Measurements from ENCODE around the gene TBX21.
"Not testable (repeated sequence)": the region's sequence is repeated elsewhere in the genome, so short reads cannot be mapped to it uniquely, and the experiment has no call there.

The TBX21 gene

DNA sequence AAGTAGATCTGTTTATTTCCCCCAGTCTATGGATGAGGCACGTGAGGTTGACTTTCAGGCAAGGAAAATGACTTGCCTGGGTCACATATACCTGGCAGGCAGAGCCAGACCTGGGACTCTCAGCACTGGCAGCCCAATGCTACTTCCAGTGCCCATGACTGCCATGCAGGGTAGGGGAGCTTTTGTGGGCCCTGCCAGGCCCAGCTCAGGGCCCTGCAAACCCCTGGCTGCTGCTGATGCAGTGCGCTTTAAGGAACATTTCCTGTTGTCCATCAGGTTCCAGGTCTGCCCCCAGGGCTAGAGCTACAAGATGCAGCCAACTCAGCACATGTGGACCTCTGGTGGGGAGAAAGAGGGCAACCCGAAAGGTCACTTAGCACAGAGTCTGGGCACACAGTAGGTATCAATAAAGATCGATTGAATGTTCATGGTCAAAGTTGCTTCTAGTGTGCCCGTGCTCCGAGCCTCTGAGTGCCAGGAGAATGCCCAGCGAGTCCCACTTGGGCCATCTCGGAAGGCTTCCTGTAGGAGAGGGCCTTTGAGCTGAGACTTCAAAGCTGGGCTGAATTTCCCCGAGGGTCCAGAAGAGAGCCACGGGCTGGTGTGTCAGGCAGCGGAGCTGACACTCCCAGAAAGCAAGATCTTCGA, 513 bp upstream of the TBX21 start:
- DNase-seq (ENCODE audit: low read depth in 2 of 2): no peak

DNA sequence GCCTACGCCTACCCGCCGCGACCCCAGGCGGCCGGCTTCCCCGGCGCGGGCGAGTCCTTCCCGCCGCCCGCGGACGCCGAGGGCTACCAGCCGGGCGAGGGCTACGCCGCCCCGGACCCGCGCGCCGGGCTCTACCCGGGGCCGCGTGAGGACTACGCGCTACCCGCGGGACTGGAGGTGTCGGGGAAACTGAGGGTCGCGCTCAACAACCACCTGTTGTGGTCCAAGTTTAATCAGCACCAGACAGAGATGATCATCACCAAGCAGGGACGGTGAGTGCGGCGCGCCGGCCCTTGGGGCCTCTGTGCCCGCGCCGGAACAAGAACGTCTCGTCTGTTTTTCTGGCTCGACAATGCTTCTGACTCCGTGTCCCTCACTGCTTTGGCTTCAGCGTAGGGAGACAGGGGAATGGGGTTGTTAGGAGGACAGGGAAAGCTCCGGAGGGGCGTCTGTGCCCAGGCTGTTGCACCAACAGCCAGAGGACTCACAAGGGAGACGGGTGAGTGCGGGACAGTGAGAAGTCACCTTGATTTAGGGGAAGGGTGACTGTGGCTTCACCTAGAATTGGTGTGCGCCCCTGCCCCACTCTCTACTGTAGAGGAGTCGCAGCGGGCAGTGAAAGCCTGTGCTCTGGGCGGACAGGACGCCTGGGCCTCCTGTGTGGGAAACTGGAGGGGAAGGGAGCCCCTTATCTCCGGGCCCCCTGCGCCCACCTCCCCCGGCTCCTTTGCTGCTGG, 806 bp downstream of the TBX21 start:
- no peak for DNase-seq (ENCODE audit: low read depth in 2 of 2)

DNA sequence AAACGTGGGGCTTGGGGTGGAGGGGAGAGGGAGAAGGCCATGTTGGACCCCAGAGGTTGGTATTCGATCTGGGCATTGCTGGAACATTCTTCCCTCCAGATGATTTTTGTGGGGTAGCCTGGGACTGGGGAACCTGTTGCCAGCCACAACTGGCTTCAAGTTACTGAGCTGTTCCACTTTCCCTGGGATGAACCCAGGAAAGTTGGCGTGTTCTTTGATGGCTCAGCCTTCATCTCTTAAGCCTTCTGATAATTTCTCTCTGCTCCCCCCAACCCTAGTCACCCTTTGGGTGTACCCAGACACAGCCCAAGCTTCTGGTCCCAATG, 2.1 kb downstream of the TBX21 start:
- DNase-seq (ENCODE audit: low read depth in 2 of 2): no peak

DNA sequence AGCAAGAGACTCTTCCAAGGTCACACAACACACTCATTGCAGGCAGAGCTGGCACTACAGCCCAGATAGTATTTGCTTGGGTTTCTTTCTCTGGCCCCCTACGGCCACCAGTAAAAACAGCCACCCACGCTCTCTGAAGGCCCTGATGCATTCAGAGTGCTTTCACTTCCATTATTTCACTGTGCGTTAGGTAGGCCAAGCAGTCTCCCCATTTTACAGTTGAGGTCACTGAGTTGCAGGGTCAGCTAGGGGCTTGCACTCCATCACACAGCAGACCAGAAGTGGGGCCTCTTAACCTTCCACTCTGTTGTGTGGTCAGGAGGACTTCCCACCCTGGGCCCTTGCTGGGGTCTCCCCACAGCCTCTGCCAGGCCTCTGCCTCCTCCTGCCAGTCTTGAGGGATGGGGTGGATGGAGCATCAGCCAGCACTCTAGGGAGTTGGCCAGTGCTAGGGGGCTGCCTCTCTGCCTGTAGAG, 2.5 kb downstream of the TBX21 start:
- DNase-seq (ENCODE audit: low read depth in 2 of 2): no peak

DNA sequence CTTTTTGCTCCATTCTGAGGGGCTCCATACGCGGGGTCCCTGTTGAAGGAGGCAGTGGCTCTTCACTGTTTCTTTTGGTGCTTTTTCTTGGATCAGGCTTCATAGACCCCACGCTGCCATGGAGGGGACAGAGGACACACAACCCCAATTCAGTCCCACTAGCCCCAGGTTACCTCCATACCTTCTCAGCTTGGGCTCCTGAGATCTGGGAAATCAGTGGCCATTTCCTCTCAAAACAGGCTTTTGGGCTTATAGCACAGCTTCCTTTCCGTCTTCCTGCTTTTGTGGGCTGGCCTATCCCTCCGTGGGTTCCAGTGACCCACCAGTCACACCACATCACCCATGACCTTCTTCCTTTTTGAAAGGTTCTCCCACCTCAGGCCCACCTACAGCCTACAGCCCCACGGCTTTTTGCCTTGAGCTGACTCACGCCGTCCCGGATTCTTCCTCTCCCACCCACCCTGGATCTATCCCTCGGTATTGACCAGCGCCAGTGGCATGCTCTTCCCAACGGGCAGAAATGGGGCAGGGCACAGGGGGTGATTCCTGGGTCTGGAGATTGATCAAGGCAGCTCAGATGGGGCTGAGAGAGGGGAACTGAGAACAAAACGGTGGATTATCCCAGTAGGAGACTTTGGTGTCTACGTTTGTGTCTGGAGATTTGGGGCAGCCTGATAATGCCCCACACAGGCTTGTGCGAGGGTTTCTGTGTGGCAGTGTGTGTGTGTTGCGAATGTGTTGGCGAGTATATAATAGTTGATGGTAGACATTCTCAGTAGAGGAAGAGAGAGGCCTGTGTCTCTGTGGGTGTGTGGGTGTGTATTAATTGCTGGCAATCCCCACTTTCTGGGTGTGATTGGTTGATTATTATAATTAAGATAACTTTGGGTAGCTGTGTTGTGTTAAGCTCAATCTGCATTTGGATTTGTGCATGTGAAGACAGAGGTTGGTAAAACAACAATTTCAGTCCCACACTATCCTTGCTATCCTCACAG, 3.8 kb downstream of the TBX21 start:
- no peak for DNase-seq (ENCODE audit: low read depth in 2 of 2)

DNA sequence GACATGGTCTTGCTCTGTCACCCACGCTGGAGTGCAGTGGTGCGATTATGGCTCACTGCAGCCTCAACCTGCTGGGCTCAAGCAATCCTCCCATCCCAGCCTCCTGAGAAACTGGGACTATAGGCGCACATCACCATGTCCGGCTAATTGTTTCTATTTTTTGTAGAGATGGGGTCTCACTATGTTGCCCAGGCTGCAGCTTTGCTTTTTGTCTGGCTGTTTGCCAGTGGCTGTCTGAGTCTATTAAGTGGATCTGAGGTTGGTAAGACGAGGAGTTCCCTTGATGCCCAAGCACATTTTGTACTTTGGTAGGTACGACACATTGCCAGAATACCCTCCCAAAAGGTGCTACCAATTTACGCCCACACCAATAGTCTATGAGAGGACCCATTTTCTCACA, 5.1 kb downstream of the TBX21 start:
- no peak for DNase-seq (ENCODE audit: low read depth in 2 of 2)

DNA sequence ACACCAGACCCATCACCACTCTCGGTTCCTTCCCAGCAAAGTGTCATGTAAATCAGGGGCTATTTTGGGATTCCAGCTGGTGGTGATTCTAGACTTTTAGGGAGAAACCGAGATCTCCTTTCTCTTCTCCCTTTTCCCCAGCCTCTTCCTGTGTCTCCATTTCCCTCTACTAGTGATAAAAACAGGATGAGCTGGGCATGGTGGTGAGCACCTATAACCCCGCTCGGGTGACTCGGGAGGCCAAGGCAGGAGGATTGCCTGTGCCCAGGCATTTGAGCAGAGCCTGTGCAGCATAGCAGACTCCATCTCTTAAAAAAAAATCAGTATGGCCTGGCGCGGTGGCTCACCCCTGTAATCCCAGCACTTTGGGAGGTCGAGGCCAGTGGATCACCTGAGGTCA, 6.1 kb downstream of the TBX21 start:
- no peak for DNase-seq (ENCODE audit: low read depth in 2 of 2)

DNA sequence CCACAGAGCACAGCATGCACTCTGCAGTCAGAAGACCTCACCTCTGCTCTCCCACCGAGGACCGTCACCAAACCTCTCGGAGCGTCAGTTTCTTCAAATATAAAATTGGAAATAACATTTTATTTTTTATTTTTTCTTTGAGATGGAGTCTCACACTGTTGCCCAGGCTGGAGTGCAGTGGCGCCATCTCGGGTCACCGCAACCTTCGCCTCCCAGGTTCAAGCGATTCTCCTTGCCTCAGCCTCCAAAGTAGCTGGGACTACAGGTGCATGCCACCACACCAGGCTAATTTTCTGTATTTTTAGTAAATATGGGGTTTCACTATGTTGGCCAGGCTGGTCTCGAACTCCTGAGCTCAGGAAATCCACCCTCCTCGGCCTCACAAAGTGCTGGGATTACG, 6.9 kb downstream of the TBX21 start:
- not testable (repeated sequence) for DNase-seq (ENCODE audit: low read depth in 2 of 2)

DNA sequence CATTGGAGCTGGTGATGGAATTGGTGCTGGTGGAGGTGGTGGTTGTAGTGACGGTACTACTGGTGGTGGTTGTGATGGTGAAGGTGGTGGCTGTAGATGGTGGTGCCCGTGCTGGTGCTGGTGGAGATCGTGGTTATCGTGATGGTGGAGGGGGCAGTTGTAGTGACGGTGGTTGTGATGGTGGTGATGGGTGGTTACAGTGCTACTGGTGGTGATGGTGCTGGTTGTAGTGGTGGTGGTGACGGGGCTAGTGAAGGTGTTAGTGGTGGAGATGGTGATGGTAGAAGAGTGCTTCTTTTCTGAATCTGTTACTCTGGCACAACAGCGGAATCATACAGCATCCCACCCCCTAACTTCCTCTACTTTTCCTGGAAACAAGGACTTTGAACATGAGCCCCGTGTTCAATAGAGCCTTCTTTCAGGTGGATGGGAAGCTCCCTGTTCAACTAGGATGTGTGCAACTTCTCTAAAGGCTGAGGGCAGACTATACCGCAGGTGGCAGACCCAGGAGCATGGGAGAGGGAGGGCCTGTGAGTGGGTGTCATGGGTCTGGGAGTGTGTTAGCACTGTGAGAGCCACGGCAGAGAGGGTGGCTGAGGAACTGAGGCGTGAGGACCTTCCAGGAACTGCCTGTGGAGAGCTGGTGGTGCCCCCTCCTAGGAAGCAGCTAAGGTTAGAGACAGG, 8.2 kb downstream of the TBX21 start:
- DNase-seq (ENCODE audit: low read depth in 2 of 2): no peak

DNA sequence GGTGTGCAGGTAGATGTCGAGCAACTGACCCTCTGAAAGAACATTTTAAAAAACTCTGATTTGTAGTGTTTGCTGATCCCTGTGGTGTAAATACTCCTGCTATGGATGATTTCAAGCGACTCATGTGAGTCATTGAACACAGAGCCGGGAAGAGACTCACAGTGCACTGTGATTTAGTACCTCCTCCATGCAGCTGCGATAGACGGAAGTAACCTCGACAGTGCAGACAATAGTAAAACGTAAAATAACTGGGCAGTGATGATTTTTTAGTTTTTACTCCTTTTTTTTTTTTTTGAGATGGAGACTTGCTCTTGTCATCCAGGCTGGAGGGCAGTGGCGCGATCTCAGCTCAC, 8.7 kb downstream of the TBX21 start:
- DNase-seq (ENCODE audit: low read depth in 2 of 2): no peak

DNA sequence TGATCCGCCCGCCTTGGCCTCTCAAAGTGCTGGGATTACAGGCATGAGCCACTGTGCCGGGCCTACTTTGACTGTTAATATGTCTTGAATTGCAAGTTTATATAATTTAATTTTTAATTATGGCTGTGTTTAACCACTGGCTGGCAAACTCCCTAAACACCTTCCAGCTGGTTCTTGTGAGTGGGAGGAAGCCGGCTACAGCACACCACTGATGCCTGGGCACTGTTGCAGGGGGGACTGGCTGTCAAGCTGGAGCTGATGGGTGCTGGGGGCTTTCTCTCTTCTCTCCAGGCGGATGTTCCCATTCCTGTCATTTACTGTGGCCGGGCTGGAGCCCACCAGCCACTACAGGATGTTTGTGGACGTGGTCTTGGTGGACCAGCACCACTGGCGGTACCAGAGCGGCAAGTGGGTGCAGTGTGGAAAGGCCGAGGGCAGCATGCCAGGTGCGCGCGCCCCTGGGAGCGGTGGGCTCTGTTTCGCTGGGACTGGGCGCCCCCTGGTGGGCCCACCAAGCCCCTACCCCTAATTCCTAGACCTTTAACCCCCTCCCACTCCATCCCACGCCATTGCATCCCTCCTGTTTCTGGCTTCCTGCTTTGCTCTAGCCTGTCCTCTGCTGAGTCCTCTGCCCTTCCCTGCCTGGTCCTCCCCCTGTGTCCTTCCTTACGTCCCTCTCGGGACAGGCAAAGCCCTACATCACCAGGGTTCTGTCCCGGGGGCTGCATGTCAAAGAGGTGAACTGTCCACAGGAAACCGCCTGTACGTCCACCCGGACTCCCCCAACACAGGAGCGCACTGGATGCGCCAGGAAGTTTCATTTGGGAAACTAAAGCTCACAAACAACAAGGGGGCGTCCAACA, 9.5 kb downstream of the TBX21 start:
- DNase-seq (ENCODE audit: low read depth in 2 of 2): no peak

DNA sequence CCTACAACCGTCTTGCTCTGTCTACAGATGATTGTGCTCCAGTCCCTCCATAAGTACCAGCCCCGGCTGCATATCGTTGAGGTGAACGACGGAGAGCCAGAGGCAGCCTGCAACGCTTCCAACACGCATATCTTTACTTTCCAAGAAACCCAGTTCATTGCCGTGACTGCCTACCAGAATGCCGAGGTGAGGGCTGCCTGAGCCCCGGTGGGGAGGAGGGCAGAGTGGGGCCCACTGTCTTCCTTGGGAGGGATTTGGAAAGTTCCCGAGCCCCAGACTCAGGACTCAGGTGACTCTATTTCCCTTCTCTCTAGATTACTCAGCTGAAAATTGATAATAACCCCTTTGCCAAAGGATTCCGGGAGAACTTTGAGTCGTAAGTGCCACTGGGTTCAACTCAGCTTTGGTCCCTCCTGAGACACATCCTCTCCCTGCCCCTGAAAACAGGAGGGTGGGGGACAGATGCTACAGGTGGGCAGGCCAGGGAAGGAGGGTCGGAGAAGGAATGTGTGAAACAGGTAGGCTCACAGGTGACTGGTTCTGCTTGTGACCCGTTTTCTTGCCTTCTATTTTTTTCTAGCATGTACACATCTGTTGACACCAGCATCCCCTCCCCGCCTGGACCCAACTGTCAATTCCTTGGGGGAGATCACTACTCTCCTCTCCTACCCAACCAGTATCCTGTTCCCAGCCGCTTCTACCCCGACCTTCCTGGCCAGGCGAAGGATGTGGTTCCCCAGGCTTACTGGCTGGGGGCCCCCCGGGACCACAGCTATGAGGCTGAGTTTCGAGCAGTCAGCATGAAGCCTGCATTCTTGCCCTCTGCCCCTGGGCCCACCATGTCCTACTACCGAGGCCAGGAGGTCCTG, 11.4 kb downstream of the TBX21 start:
- DNase-seq (ENCODE audit: low read depth in 2 of 2): no peak

DNA sequence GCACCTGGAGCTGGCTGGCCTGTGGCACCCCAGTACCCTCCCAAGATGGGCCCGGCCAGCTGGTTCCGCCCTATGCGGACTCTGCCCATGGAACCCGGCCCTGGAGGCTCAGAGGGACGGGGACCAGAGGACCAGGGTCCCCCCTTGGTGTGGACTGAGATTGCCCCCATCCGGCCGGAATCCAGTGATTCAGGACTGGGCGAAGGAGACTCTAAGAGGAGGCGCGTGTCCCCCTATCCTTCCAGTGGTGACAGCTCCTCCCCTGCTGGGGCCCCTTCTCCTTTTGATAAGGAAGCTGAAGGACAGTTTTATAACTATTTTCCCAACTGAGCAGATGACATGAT, 12.0 kb downstream of the TBX21 start:
- no peak for DNase-seq (ENCODE audit: low read depth in 2 of 2)

DNA sequence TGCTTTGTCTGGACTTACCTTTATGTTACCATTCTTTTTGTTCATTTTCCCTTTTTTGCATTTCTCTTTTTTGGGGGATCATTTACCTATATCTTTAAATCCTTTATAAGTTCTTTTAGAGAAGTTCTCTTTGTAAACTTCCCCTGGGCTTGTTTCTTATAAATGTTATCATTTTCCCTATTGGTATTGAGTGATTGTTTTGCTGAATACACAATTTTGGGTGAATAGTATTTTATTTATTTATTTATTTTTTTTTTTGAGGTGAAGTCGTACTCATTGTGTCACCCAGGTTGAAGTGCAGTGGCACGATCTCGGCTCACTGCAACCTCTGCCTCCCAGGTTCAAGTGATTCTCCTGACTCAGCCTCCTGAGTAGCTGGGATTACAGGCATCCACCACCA, 18.4 kb downstream of the TBX21 start:
- no peak for DNase-seq (ENCODE audit: low read depth in 2 of 2)

DNA sequence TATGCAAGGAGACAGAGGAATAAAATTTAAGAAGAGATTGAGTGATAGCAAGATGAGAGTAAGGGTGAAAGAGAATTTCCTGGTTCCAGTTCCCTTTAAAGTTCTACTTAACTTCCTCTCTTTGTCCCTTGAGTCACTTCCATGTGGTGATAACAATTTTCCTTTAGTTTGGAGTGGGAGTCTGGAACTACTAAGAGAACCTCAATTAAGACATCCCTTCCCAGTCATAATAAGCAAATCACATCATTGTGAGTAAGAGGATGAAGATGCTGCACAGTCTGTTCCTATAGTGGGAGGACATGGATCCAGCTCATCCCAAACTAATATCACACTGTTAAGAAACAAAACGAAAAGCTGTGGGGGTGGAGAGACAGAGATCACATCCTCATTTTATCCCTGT, 24.4 kb downstream of the TBX21 start:
- DNase-seq (ENCODE audit: low read depth in 2 of 2): no peak

DNA sequence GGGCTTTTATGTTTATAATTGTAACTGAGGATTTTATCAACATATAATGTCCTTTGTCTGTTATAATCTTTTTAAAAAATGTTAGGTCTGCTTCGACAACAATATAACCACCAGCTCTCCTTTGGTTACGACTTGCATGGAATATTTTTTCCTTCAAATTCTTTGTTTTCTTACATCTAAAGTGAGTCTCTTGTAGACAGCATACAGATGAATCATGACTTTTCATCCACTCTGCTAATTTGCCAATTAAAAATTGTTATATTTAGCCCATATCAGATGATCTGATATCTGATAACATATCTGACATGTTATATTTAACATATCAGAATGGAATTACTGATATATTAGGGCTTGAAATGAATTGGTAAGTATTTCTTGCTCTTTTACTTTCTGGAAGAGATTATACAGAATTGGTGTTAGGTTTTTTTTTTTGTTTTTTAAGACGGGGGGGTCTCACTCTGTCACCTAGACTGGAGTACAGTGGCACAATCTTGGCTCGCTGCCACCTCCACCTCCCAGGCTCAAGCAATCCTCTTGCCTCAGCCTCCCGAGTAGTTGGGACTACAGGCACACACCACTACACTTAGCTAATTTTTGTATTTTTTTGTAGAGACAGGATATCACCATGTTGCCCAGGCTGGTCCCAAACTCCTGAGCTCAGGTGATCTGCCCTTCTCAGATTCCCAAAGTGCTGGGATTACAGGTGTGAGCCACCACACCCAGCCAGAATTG, 27.5 kb downstream of the TBX21 start:
- no peak for DNase-seq (ENCODE audit: low read depth in 2 of 2)

DNA sequence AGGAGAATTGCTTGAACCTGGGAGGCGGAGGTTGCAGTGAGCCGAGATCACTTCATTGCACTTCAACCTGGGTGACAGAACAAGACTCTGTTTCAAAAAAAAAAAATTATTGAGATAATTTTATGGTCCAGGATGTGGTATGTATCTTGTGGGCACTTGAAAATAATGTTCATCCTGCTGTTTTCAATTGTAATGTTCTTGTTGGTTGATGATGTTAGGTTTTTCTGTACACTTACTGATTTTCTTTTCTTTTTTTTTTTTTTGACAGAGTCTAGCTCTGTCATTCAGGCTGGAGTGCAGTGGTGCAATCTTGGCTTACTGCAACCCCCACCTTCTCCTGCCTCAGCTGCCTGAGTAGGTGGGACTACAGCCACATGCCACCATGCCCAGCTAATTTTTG, 29.7 kb downstream of the TBX21 start:
- no peak for DNase-seq (ENCODE audit: low read depth in 2 of 2)

DNA sequence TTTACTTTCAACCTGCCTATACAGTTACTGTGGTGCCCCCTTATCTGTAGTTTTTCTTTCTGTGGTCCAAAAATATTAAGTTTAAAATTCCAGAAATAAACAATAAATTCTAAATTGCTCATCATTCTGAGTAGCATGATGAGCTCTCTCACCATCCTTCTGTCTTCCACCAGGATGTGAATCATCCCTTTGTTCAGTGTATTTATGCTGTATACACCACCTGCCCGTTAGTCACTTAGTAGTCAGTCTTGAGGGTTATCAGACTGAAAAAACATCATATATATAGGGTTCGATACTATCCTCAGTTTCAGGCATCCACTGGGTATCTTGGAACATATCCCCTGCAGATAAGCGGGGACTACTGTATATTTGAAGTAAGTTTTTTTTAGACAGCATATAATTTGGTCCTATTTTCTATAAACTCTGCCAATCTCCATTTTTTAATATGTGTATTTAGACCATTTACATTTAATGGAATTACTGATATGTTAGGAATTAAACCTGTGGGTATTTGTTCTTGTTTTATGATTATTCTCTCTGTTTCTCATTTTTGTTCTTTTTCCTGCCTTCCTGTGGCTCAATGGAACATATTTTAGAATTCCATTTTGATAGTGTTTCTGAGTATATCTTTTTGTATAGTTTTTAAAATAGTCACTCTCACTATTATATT, 31.0 kb downstream of the TBX21 start:
- no peak for DNase-seq (ENCODE audit: low read depth in 2 of 2)

DNA sequence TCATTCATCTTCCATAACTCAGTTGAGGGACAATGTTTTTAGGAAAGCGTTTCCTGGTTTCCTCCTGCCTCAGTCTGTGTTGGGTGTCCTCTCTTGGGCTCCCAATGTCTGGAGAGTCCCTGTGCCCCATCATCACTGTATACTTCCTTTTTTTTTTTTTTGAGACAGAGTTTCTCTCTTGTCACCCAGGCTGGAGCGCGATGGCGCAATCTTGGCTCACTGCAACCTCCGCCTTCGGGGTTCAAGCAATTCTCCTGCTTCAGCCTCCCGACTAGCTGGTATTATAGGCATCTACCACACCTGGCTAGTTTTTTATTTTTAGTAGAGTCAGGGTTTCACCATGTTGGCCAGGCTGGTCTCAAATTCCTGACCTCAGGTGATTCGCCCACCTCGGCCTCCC, 40.6 kb downstream of the TBX21 start:
- not testable (repeated sequence) for DNase-seq (ENCODE audit: low read depth in 2 of 2)

Data from stimulated activated CD4-positive, alpha-beta T cell treated with anti-CD3 and anti-CD28 coated beads, Interleukin-12 subunit alpha, Interleukin-12 subunit beta, amount 100 ng/mL, for 24 hours (primary cell).